Kidney (tissue), 14 donors: ENCODE measurements around the gene RAD51C. TPM values are rescaled to one million over a fixed set of nuclear protein-coding genes. Genes with fewer than 3 reads are reported as not detected.
"Not testable (repeated sequence)": the region's sequence is repeated elsewhere in the genome, so short reads cannot be mapped to it uniquely, and the experiment has no call there.

Experiments used
- DNase-seq, 5 donors: peaks; one replicate each; pipeline ENCODE4 v3.0.0-alpha.2; 2013 to 2020
- FAIRE-seq: peaks from 2 replicates; lab custom pipeline; 2012; peaks lifted over from hg19 to GRCh38; lab: Jason Lieb, UNC
- H3K27ac ChIP-seq, 2 donors: one replicate each; pipeline ENCODE4 v1.7.0; 2013; ENCODE audit warnings: low read depth in 2 of 2, low read length in 2 of 2, inconsistent platforms in 1 of 2
- H3K27me3 ChIP-seq: one replicate; pipeline ENCODE4 v1.7.1; 2013; ENCODE audit warnings: low read length, inconsistent platforms; ENCODE audit not compliant: control insufficient read depth, insufficient read depth
- H3K36me3 ChIP-seq, 3 donors: one replicate each; pipeline versions ENCODE4 v1.7.0 to v1.7.1; 2013; ENCODE audit warnings: low read length in 3 of 3, control low read depth in 1 of 3, inconsistent platforms in 1 of 3; ENCODE audit not compliant: insufficient read depth in 3 of 3, control insufficient read depth in 2 of 3
- H3K4me1 ChIP-seq, 3 donors: one replicate each; pipeline versions ENCODE4 v1.7.0 to v1.7.1; 2013; ENCODE audit warnings: low read length in 3 of 3, inconsistent platforms in 1 of 3, low read depth in 1 of 3; ENCODE audit not compliant: control insufficient read depth in 2 of 3, insufficient read depth in 2 of 3
- H3K4me3 ChIP-seq, 3 donors: one replicate each; pipeline versions ENCODE4 v1.7.0 to v1.8.1; 2013; ENCODE audit warnings: low read length in 3 of 3, control low read depth in 1 of 3, inconsistent platforms in 1 of 3
- H3K9ac ChIP-seq, 3 donors: one replicate each; pipeline versions ENCODE4 v1.7.0 to v1.7.1; 2013; ENCODE audit warnings: low read length in 3 of 3, control low read depth in 1 of 3, inconsistent platforms in 1 of 3
- H3K9me3 ChIP-seq, 3 donors: one replicate each; pipeline versions ENCODE4 v1.7.0 to v1.7.1; 2013; ENCODE audit warnings: low read length in 3 of 3, control low read depth in 1 of 3, inconsistent platforms in 1 of 3; ENCODE audit not compliant: control insufficient read depth in 2 of 3, insufficient read depth in 1 of 3
- CTCF ChIP-seq: IDR thresholded peaks from 3 replicates; pipeline ENCODE4 v1.5.1; 2012; ENCODE audit warnings: mild to moderate bottlenecking, moderate library complexity, borderline replicate concordance; ENCODE audit not compliant: insufficient read depth; ENCODE audit errors: extremely low read depth
- intact Hi-C: fragments of 100-400 bp; cut with DNase I; formaldehyde crosslinking; loops from one replicate; pipeline ENCODE4 v1.11.1; 2022
- polyA plus RNA-seq: library from polyadenylated mRNA; stranded (reverse); fragments of 350-450 nt; fragmentation: Illumina TruSeq; extraction: RNeasy Lipid Tissue Mini Kit (QIAGEN cat#74804); gene quantifications from one replicate; pipeline ENCODE4 v1.2.3, GENCODE V29; 2014; ENCODE audit warnings: low read depth, low replicate concordance; ENCODE audit not compliant: insufficient read depth
- total RNA-seq: library from RNA; stranded (reverse); fragmentation: NEBNext Ultra II Directional; extraction: Animal tissue kit (Norgen Biotek cat#: 25700); gene quantifications from one replicate; pipeline ENCODE4 v1.2.1, GENCODE V29; 2021
- donor health status: control.
- donor health status: control.
- donor health status: control.
- donor health status: control.
- donor health status: control.
- donor health status: DM: yes; HTN: yes; CAD: no.
- donor health status: Normal renal cell carcinoma (clear cell type).

Gene RAD51C
- total and polyA plus RNA-seq, 2 donors from 2014 or later = 20.2 to 29.3 TPM

- H3K4me3 ChIP-seq = no peak overlapping the region
- no peak overlapping the region for H3K9ac ChIP-seq
- no peak for TF ChIP-seq CTCF
- no peaks in the 10 kb centered on the region for H3K27me3 ChIP-seq
- no peaks in the 10 kb centered on the region for H3K9me3 ChIP-seq
- intact Hi-C loops = no loop called here
- H3K36me3 ChIP-seq = no peaks in the 10 kb centered on the region
- no peak for DNase-seq
- no peaks in the 10 kb centered on the region for H3K4me1 ChIP-seq
- no peak overlapping the region for H3K27ac ChIP-seq
- FAIRE-seq = no peak
These were observed 41.6 kb downstream of the RAD51C start for GRCh38 chr17:58734040-58734439.

GRCh38 chr17:58734811-58735210 lies 42.4 kb downstream of the RAD51C start:
- H3K27ac ChIP-seq = no peak overlapping the region

GRCh38 chr17:58741121-58741625 lies 48.8 kb downstream of the RAD51C start:
- H3K27ac ChIP-seq = no peak overlapping the region
- no peak overlapping the region for H3K9ac ChIP-seq
- no peaks in the 10 kb centered on the region for H3K27me3 ChIP-seq
- no peaks in the 10 kb centered on the region for H3K9me3 ChIP-seq
- H3K4me1 ChIP-seq = no peaks in the 10 kb centered on the region
- H3K4me3 ChIP-seq = no peak overlapping the region
- intact Hi-C loops = no loop called here
- no peaks in the 10 kb centered on the region for H3K36me3 ChIP-seq
- DNase-seq (no peak), FAIRE-seq (no peak)
- TF ChIP-seq CTCF = no peak

More at GRCh38 chr17:58734811-58735210, 42.4 kb downstream of the RAD51C start:
- FAIRE-seq (no peak), DNase-seq (no peak)
- Histone ChIP-seq H3K9ac (no peak overlapping the region), H3K4me3 (no peak overlapping the region), H3K36me3 (no peaks in the 10 kb centered on the region), H3K27me3 (no peaks in the 10 kb centered on the region), H3K4me1 (no peaks in the 10 kb centered on the region), H3K9me3 (no peaks in the 10 kb centered on the region)
- TF ChIP-seq CTCF = no peak
- intact Hi-C loops = no loop called here

- intact Hi-C loops = no loop called here
- Histone ChIP-seq H3K27me3 (no peaks in the 10 kb centered on the region), H3K9ac (no peak overlapping the region), H3K4me1 (no peaks in the 10 kb centered on the region), H3K4me3 (no peak overlapping the region), H3K27ac (no peak overlapping the region), H3K9me3 (no peaks in the 10 kb centered on the region), H3K36me3 (no peaks in the 10 kb centered on the region)
- FAIRE-seq (no peak), DNase-seq (no peak)
- TF ChIP-seq CTCF = no peak
These were observed 55.3 kb downstream of the RAD51C start for GRCh38 chr17:58747674-58748073.

- H3K36me3 ChIP-seq, FAIRE-seq, intact Hi-C loops, H3K9me3 ChIP-seq, H3K4me1 ChIP-seq, H3K27ac ChIP-seq, H3K4me3 ChIP-seq, H3K9ac ChIP-seq, H3K27me3 ChIP-seq, DNase-seq: not testable (repeated sequence)
These were observed 57.2 kb downstream of the RAD51C start for GRCh38 chr17:58749627-58750026.
